OCI-LY7 (cell line): ENCODE measurements around the gene TMPRSS4. TPM values are rescaled to one million over a fixed set of nuclear protein-coding genes. Genes with fewer than 3 reads are reported as not detected.

ENCODE experiments used
- BruUV-seq: library from RNA; stranded (reverse); fragments of 400-500 nt; replicated peaks from 2 replicates; lab custom pipeline; 2021; lab: Mats Ljungman, UMichigan
- CTCF ChIA-PET: fragments of 300-600 bp; sonication (Branson Sonifier 250); formaldehyde crosslinking; loops from one replicate; lab custom pipeline; 2022; ENCODE audit warnings: antibody characterized with exemption; ENCODE audit not compliant: unreplicated experiment; lab: Charles Lee
- POLR2A ChIA-PET: fragments of 300-600 bp; sonication (Branson Sonifier 250); formaldehyde crosslinking; loops from one replicate; lab custom pipeline; 2022; ENCODE audit warnings: antibody characterized with exemption; lab: Charles Lee
- DNase-seq: peaks from one replicate; pipeline ENCODE4 v3.0.0-alpha.2; 2015; ENCODE audit warnings: low spot score
- H2AFZ ChIP-seq: fragments of 200-600 bp; sonication (generic), shearing (Covaris generic); 2 replicates; pipeline ENCODE4 v1.6.1; 2014; ENCODE audit warnings: mild to moderate bottlenecking, antibody characterized with exemption, low read length, moderate library complexity
- H3K27ac ChIP-seq: fragments of 200-600 bp; sonication (generic); 2 replicates; pipeline ENCODE4 v1.5.1; 2014; ENCODE audit warnings: mixed run types, low read depth, mild to moderate bottlenecking, moderate library complexity, low read length, inconsistent platforms; ENCODE audit not compliant: poor library complexity, severe bottlenecking
- H3K36me3 ChIP-seq: fragments of 200-600 bp; sonication (generic); 2 replicates; pipeline ENCODE4 v1.6.1; 2014; ENCODE audit warnings: mild to moderate bottlenecking, antibody characterized with exemption, low read length, moderate library complexity, mixed read lengths; ENCODE audit not compliant: insufficient read depth
- H3K4me1 ChIP-seq: fragments of 200-600 bp; sonication (generic); 2 replicates; pipeline ENCODE4 v1.5.1; 2014; ENCODE audit warnings: mild to moderate bottlenecking, low read length; ENCODE audit not compliant: insufficient read depth, poor library complexity, severe bottlenecking
- H3K4me2 ChIP-seq: fragments of 200-600 bp; sonication (generic); 2 replicates; pipeline ENCODE4 v1.6.1; 2014; ENCODE audit warnings: mild to moderate bottlenecking, low read length
- H3K4me3 ChIP-seq: fragments of 200-600 bp; sonication (generic); 2 replicates; pipeline ENCODE4 v1.5.1; 2014; ENCODE audit warnings: mild to moderate bottlenecking, low read depth, low read length; ENCODE audit not compliant: poor library complexity, severe bottlenecking
- H3K79me2 ChIP-seq: fragments of 200-600 bp; sonication (generic); 2 replicates; pipeline ENCODE4 v1.6.1; 2016; ENCODE audit warnings: low read depth, mild to moderate bottlenecking, low read length, moderate library complexity, mixed read lengths; ENCODE audit not compliant: insufficient read depth
- H3K9me2 ChIP-seq: fragments of 200-600 bp; sonication (generic); 2 replicates; pipeline ENCODE4 v1.6.1; 2016; ENCODE audit warnings: mild to moderate bottlenecking, low read length, mixed read lengths; ENCODE audit not compliant: insufficient read depth
- H3K9me3 ChIP-seq: fragments of 200-600 bp; sonication (generic); 2 replicates; pipeline ENCODE4 v1.6.1; 2014; ENCODE audit warnings: mild to moderate bottlenecking, mixed run types, low read length, mixed read lengths
- H4K20me1 ChIP-seq: fragments of 200-600 bp; sonication (generic); 2 replicates; pipeline ENCODE4 v1.6.1; 2014; ENCODE audit warnings: mild to moderate bottlenecking, antibody characterized with exemption, low read length, moderate library complexity, mixed read lengths; ENCODE audit not compliant: insufficient read depth
- EZH2phosphoT487 ChIP-seq: fragments of 200-600 bp; sonication (generic); IDR thresholded peaks from 2 replicates; pipeline ENCODE4 v1.6.1; 2018; ENCODE audit warnings: low read depth, borderline replicate concordance, mild to moderate bottlenecking, mixed run types, antibody characterized with exemption, low read length, moderate library complexity, mixed read lengths
- intact Hi-C: fragments of 100-400 bp; cut with micrococcal nuclease; formaldehyde crosslinking; loops from one replicate; pipeline ENCODE4 v1.10.0; 2022; ENCODE audit not compliant: unreplicated experiment
- total RNA-seq, 2 experiments: library from RNA; depleted of rRNA in 1 of 2; stranded (reverse); fragments of >200 nt in 1 of 2; shearing (Covaris generic) in 1 of 2; gene quantifications; 2 replicates each; pipeline ENCODE4 v1.2.3, GENCODE V29; 2014 to 2022
- TF ChIP-seq, protein P1 (sequence below): fragments of 200-600 bp; sonication (generic); conservative IDR thresholded peaks from 2 replicates; pipeline ENCODE4 v1.5.1; 2014; ENCODE audit warnings: mild to moderate bottlenecking, antibody characterized with exemption, low read length, moderate library complexity, mixed read lengths

TMPRSS4 gene
- total RNA-seq, 2 experiments from 2014 or later = 0.03 TPM; not detected in 1

- H3K4me3 ChIP-seq = no peak overlapping the region
- H3K4me1 ChIP-seq = no peaks in the 10 kb centered on the region
- no peak overlapping the region for H3K4me2 ChIP-seq
- H3K79me2 ChIP-seq = no peaks in the 10 kb centered on the region
- intact Hi-C loops = no loop called here
- no peak overlapping the region for H2AFZ ChIP-seq
- TF ChIP-seq, protein P1, sequence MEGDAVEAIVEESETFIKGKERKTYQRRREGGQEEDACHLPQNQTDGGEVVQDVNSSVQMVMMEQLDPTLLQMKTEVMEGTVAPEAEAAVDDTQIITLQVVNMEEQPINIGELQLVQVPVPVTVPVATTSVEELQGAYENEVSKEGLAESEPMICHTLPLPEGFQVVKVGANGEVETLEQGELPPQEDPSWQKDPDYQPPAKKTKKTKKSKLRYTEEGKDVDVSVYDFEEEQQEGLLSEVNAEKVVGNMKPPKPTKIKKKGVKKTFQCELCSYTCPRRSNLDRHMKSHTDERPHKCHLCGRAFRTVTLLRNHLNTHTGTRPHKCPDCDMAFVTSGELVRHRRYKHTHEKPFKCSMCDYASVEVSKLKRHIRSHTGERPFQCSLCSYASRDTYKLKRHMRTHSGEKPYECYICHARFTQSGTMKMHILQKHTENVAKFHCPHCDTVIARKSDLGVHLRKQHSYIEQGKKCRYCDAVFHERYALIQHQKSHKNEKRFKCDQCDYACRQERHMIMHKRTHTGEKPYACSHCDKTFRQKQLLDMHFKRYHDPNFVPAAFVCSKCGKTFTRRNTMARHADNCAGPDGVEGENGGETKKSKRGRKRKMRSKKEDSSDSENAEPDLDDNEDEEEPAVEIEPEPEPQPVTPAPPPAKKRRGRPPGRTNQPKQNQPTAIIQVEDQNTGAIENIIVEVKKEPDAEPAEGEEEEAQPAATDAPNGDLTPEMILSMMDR = no peak
- TF ChIP-seq EZH2phosphoT487 = no peak
- DNase-seq = no peak
- no peaks in the 10 kb centered on the region for H4K20me1 ChIP-seq
- BruUV-seq = no TSS peak
- POLR2A ChIA-PET = interaction anchor here (1.2 to 1.3 kb wide), 2 partner anchors 35 to 223 kb away, joined by 3 to 5 read pairs; no protein-coding TSS in a partner anchor
- H3K9me3 ChIP-seq = no peaks in the 10 kb centered on the region
- CTCF ChIA-PET = no interaction called here
- H3K27ac ChIP-seq = no peak overlapping the region
- no peaks in the 10 kb centered on the region for H3K9me2 ChIP-seq
- H3K36me3 ChIP-seq = no peaks in the 10 kb centered on the region
These were observed 19.4 kb upstream of the TMPRSS4 start for GRCh38 chr11:118057251-118058145.

- no TSS peak for BruUV-seq
These were observed 18.3 kb upstream of the TMPRSS4 start for GRCh38 chr11:118058311-118059245.

More at GRCh38 chr11:118058311-118059245, 18.3 kb upstream of the TMPRSS4 start:
- CTCF ChIA-PET = no interaction called here
- TF ChIP-seq, protein P1 = no peak
- no peak for TF ChIP-seq EZH2phosphoT487
- Histone ChIP-seq H3K36me3 (no peaks in the 10 kb centered on the region), H3K79me2 (no peaks in the 10 kb centered on the region), H3K27ac (no peak overlapping the region), H3K9me3 (no peaks in the 10 kb centered on the region), H3K4me3 (no peak overlapping the region), H2AFZ (no peak overlapping the region), H3K9me2 (no peaks in the 10 kb centered on the region), H3K4me1 (no peaks in the 10 kb centered on the region), H3K4me2 (no peak overlapping the region), H4K20me1 (no peaks in the 10 kb centered on the region)
- DNase-seq = no peak
- POLR2A ChIA-PET = interaction anchor here (1.2 kb wide), 1 partner anchor 224 kb away, joined by 3 read pairs; no protein-coding TSS in a partner anchor
- intact Hi-C loops = no loop called here
